Peyer's patch (tissue), 4 donors: ENCODE measurements around the gene OTUD5.

Source experiments
- CTCF ChIP-seq, 6 experiments: fragments of 450-650 bp in 4 of 6; fragments of 200-600 bp in 2 of 6; sonication (generic) in 1 of 6; IDR thresholded peaks; one replicate each; pipeline ENCODE4 v1.5.1; 2017 to 2019; ENCODE audit warnings: antibody characterized with exemption in 6 of 6, mild to moderate bottlenecking in 3 of 6, moderate library complexity in 1 of 6
- POLR2A ChIP-seq, 2 donors: fragments of 450-650 bp; IDR thresholded peaks; one replicate each; pipeline ENCODE4 v1.5.1; 2017; ENCODE audit warnings: antibody characterized with exemption in 2 of 2, mild to moderate bottlenecking in 2 of 2, moderate library complexity in 2 of 2

- TF ChIP-seq CTCF (IDR thresholded peaks at IDR 0.05) (no peak), POLR2A (IDR thresholded peaks at IDR 0.05) (no peak)
These were observed 44.2 kb upstream of the OTUD5 start for GRCh38 chrX:49001521-49002090.
